NB4 (cell line): ENCODE results near the gene TP73.

Experiments
- DNase-seq: peaks from one replicate; pipeline ENCODE4 v3.0.0; 2010; ENCODE audit warnings: low read depth
- H3K4me3 ChIP-seq: one replicate; pipeline ENCODE4 v1.5.1; 2011; ENCODE audit warnings: mild to moderate bottlenecking, low read depth, low read length, moderate library complexity
- MYC ChIP-seq: IDR thresholded peaks from 2 replicates; pipeline ENCODE4 v1.6.1; 2011; ENCODE audit warnings: low read depth, low read length
- POLR2A ChIP-seq: IDR thresholded peaks from 2 replicates; pipeline ENCODE4 v1.6.1; 2011; ENCODE audit warnings: mild to moderate bottlenecking; ENCODE audit not compliant: insufficient read length; ENCODE audit errors: extremely low read depth
- TF ChIP-seq, protein P1 (sequence below): IDR thresholded peaks from 2 replicates; pipeline ENCODE4 v1.6.1; 2011; ENCODE audit warnings: low read depth, low read length
- TF ChIP-seq, protein P2 (sequence below): IDR thresholded peaks from one replicate; pipeline ENCODE4 v1.5.1; 2012; ENCODE audit warnings: low read depth, low read length

TP73 gene

DNA sequence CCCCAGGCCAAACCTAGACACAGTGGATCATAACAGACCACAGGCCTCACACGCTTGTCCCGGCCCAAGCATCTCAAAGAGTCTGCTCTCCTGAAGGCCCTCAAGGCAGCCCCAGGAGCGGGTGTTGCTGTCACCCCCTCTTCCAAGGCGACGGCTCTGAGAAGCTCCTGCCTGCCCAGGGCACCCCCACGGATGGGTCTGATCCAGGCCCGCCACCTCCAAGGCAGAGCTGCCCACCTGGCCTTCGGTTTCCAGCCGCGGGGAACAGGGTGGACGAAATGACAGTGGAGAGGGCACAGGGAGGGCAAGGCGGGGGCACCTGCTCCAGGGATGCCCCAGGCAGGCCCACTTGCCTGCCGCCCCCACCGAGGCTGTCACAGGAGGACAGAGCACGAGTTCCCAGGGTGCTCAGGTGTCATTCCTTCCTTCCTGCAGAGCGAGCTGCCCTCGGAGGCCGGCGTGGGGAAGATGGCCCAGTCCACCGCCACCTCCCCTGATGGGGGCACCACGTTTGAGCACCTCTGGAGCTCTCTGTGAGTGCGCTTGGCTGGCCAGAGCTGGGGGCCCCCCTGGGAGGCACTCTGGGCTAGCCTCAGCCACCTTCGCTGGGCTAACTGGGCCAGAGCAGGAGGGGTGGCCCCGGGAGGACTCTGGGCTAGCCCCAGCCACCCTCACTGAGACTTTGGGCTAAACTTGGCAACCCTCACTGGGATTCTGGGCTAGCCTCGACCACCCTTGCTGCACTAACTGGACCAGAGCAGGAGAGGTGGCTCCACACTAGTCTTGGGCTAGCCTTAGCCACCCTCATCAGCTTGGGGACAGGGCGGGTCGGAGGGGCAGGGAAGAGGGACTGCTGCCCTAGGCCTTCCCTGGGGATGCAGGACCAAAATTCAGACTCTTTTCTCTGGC, 29.8 kb downstream of the TP73 start:
- TF ChIP-seq, protein P1, sequence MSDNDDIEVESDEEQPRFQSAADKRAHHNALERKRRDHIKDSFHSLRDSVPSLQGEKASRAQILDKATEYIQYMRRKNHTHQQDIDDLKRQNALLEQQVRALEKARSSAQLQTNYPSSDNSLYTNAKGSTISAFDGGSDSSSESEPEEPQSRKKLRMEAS: no peak
- no peak for TF ChIP-seq POLR2A
- no peak for TF ChIP-seq MYC
- TF ChIP-seq, protein P2, sequence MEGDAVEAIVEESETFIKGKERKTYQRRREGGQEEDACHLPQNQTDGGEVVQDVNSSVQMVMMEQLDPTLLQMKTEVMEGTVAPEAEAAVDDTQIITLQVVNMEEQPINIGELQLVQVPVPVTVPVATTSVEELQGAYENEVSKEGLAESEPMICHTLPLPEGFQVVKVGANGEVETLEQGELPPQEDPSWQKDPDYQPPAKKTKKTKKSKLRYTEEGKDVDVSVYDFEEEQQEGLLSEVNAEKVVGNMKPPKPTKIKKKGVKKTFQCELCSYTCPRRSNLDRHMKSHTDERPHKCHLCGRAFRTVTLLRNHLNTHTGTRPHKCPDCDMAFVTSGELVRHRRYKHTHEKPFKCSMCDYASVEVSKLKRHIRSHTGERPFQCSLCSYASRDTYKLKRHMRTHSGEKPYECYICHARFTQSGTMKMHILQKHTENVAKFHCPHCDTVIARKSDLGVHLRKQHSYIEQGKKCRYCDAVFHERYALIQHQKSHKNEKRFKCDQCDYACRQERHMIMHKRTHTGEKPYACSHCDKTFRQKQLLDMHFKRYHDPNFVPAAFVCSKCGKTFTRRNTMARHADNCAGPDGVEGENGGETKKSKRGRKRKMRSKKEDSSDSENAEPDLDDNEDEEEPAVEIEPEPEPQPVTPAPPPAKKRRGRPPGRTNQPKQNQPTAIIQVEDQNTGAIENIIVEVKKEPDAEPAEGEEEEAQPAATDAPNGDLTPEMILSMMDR: no peak
- no peak overlapping the region for H3K4me3 ChIP-seq
- no peak for DNase-seq

DNA sequence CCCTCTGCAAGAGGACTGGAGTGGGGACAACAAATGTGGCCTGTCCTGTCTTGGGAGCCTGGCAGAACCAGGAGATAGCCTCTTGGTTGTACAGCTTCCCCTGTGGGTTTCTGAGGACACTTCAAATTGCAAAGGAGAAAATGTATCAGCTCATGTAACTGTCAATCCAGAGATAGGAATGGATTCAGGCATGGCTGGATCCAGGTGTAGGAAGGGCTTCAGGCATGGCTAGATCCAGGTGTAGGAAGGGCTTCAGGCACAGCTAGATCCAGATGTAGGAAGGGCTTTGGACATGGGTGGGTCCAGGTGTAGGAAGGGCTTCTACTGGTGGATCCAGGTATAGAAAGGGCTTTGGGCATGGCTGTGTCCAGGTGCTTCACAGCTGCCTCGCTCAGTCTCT, 30.9 kb downstream of the TP73 start:
- no peak for TF ChIP-seq MYC
- TF ChIP-seq POLR2A: no peak
- TF ChIP-seq, protein P1: no peak
- TF ChIP-seq, protein P2: no peak
- H3K4me3 ChIP-seq: no peak overlapping the region
- no peak for DNase-seq

DNA sequence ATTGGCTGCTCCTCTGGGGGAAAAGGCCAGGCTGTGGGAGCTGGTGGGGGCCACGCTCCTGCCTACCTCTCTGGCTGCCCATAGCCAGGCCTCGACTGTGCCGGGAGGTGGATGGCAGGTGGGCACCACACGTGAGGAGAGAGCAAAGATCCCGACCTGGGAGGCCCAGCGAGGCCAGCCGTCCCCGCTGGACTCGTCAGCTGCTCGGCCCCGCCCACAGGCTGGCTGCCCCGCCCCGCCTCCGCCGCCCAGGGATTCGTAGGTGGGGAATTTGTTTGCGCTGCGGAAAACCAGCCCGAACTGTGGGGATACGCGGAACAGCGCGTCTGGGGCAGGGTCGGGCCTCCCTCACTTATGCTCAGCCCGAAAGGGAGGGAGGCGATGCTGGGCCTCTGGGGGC, 31.7 kb downstream of the TP73 start:
- no peak for DNase-seq
- H3K4me3 ChIP-seq: no peak overlapping the region

GRCh38 chr1:3685222-3685621, 32.9 kb downstream of the TP73 start:
- no peak for DNase-seq
- H3K4me3 ChIP-seq: no peak overlapping the region
- no peak for TF ChIP-seq POLR2A
- TF ChIP-seq, protein P1: no peak
- TF ChIP-seq, protein P2: no peak
- TF ChIP-seq MYC: no peak

More for the DNA sequence above, 31.7 kb downstream of the TP73 start:
- TF ChIP-seq, protein P1: no peak
- TF ChIP-seq MYC (no peak), POLR2A (no peak)
- TF ChIP-seq, protein P2: no peak

DNA sequence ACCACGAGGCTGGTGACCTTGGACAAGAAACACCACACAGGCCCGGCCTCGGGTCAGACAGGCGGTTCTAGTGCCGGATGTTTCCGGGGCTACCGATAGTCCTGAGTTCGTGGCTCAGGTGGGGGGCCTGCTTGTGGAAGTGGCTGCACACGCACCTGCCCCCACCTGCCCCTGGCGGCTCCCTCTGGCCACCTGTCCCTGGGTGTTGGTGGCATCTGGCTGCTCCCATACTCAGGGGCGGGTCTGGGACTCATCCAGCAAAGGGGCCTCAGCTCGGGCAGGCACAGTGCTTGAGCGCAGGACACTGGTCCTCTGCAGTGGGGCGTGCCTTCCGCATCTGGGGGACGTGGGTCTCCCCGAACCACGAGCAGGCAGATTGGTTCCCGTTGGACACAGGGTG, 33.6 kb downstream of the TP73 start:
- TF ChIP-seq MYC (no peak), POLR2A (no peak)
- TF ChIP-seq, protein P2: no peak
- TF ChIP-seq, protein P1: no peak
- no peak overlapping the region for H3K4me3 ChIP-seq
- no peak for DNase-seq
